B cell (primary cell): ENCODE data around the gene MIPEP.

ENCODE experiments used
- CTCF ChIP-seq: fragments of 200-600 bp; IDR thresholded peaks from one replicate; pipeline ENCODE4 v1.8.0; 2022; ENCODE audit warnings: antibody characterized with exemption, mild to moderate bottlenecking
- EZH2 ChIP-seq: IDR thresholded peaks from 2 replicates; pipeline ENCODE4 v1.6.1; 2012; ENCODE audit warnings: borderline replicate concordance, low read depth, mild to moderate bottlenecking, moderate library complexity, low read length; ENCODE audit not compliant: insufficient read depth, poor library complexity, severe bottlenecking

DNA sequence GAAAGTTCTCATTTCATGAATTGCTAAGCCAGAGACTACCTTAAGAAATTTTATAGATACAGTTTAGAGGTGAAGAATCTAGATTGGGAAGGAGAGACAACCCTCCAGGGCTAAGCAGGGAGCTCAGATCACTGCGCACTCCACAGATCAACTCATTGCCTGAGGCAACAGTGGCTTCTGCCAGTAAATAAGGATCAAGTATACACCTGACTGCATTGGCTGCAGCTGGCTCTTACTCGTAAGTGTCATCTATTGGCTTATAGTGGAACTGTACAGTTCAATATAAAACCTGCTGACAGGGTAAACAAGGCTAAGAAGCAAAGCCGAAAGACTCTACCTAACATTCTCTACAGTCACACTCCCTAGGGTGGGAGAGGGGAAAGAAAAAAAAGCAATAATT lies 26.1 kb upstream of the MIPEP start:
- TF ChIP-seq CTCF (no peak), EZH2 (no peak)
